A673 (cell line): ENCODE measurements around the gene METTL3. TPM values are rescaled to one million over a fixed set of nuclear protein-coding genes. Genes with fewer than 3 reads are reported as not detected.

ENCODE experiments used
- BruUV-seq: library from RNA; stranded (reverse); fragments of 400-500 nt; replicated peaks from 2 replicates; lab custom pipeline; 2021; lab: Mats Ljungman, UMichigan
- CTCF ChIA-PET: fragments of 300-600 bp; sonication (Branson Sonifier 250); formaldehyde crosslinking; loops from one replicate; lab custom pipeline; 2022; ENCODE audit warnings: antibody characterized with exemption; lab: Charles Lee
- POLR2A ChIA-PET: fragments of 300-600 bp; sonication (Branson Sonifier 250); formaldehyde crosslinking; loops from one replicate; lab custom pipeline; 2022; ENCODE audit warnings: antibody characterized with exemption; ENCODE audit not compliant: low non-redundant PET; lab: Charles Lee
- DNase-seq: peaks from one replicate; pipeline ENCODE4 v3.0.0-alpha.2; 2015; ENCODE audit warnings: low spot score
- H3K27ac ChIP-seq: fragments of 200-600 bp; sonication (generic); 2 replicates; pipeline ENCODE4 v1.5.1; 2016; ENCODE audit warnings: mixed run types, low read depth, mild to moderate bottlenecking, mixed read lengths, antibody characterized with exemption, low read length; ENCODE audit not compliant: poor library complexity, severe bottlenecking
- H3K27me3 ChIP-seq: fragments of 200-600 bp; sonication (generic); replicated peaks from 2 replicates; pipeline ENCODE4 v1.6.1; 2017; ENCODE audit warnings: mixed run types, low read depth, mild to moderate bottlenecking, mixed read lengths, antibody characterized with exemption, low read length; ENCODE audit not compliant: insufficient read depth, poor library complexity
- H3K36me3 ChIP-seq: fragments of 200-600 bp; sonication (generic); 2 replicates; pipeline ENCODE4 v1.6.1; 2016; ENCODE audit warnings: mixed run types, mild to moderate bottlenecking, mixed read lengths, antibody characterized with exemption, low read length; ENCODE audit not compliant: insufficient read depth, poor library complexity, severe bottlenecking
- H3K4me1 ChIP-seq: fragments of 200-600 bp; sonication (generic); 2 replicates; pipeline ENCODE4 v1.6.1; 2017; ENCODE audit warnings: mixed run types, mild to moderate bottlenecking, mixed read lengths, antibody characterized with exemption, low read length; ENCODE audit not compliant: insufficient read depth, poor library complexity, severe bottlenecking
- H3K4me3 ChIP-seq: fragments of 200-600 bp; sonication (generic); 2 replicates; pipeline ENCODE4 v1.5.1; 2016; ENCODE audit warnings: low read depth, mixed run types, mild to moderate bottlenecking, mixed read lengths, low read length; ENCODE audit not compliant: poor library complexity, severe bottlenecking
- H3K9me3 ChIP-seq: fragments of 200-600 bp; sonication (generic); 2 replicates; pipeline ENCODE4 v1.6.1; 2016; ENCODE audit warnings: mixed run types, low read depth, mild to moderate bottlenecking, mixed read lengths, antibody characterized with exemption, low read length; ENCODE audit not compliant: poor library complexity, severe bottlenecking
- CTCF ChIP-seq: fragments of 300-800, 200-600 bp; sonication (generic); conservative IDR thresholded peaks from 2 replicates; pipeline ENCODE4 v1.5.1; 2017; ENCODE audit warnings: low read depth, mild to moderate bottlenecking, antibody characterized with exemption, low read length, moderate library complexity, mixed read lengths
- EZH2 ChIP-seq: fragments of 200-600 bp; sonication (generic); IDR thresholded peaks from 2 replicates; pipeline ENCODE4 v1.6.1; 2017; ENCODE audit warnings: borderline replicate concordance, low read depth, mild to moderate bottlenecking, mixed read lengths, antibody characterized with exemption, low read length; ENCODE audit not compliant: poor library complexity, severe bottlenecking
- intact Hi-C: fragments of 100-400 bp; cut with micrococcal nuclease; formaldehyde crosslinking; loops from one replicate; pipeline ENCODE4 v1.10.0; 2022; ENCODE audit not compliant: unreplicated experiment
- total RNA-seq: library from RNA; stranded (reverse); gene quantifications from 2 replicates; pipeline ENCODE4 v1.2.3, GENCODE V29; 2021

Gene METTL3
- total RNA-seq, 1 experiment from 2014 or later: 96.3 TPM

- H3K4me3 ChIP-seq: peak overlapping the region; percentile 92
- intact Hi-C loops: no loop called here
- H3K27ac ChIP-seq: peak overlapping the region; percentile 85
- ChIA-PET POLR2A (interaction anchor here (0.6 kb wide), 1 partner anchor 52 kb away, joined by 5 read pairs; no protein-coding TSS in a partner anchor), CTCF (no interaction called here)
- no peaks in the 10 kb centered on the region for H3K27me3 ChIP-seq
- TF ChIP-seq EZH2: no peak
- TF ChIP-seq CTCF: no peak
- no peaks in the 10 kb centered on the region for H3K9me3 ChIP-seq
- BruUV-seq: no TSS peak
- DNase-seq: no peak
- H3K4me1 ChIP-seq: peaks cover 48% of the 10 kb centered on the region
- peaks cover 52% of the 10 kb centered on the region for H3K36me3 ChIP-seq
Observed at GRCh38 chr14:21524575-21525490, 13.7 kb upstream of the METTL3 start.

- H3K4me1 ChIP-seq: peaks cover 37% of the 10 kb centered on the region
- no peaks in the 10 kb centered on the region for H3K9me3 ChIP-seq
- BruUV-seq: no TSS peak
- peaks cover 48% of the 10 kb centered on the region for H3K36me3 ChIP-seq
- POLR2A ChIA-PET: no interaction called here
- H3K4me3 ChIP-seq: no peak overlapping the region
- intact Hi-C loops: no loop called here
- CTCF ChIA-PET: interaction anchor here (0.6 kb wide), 1 partner anchor 31 kb away, joined by 3 read pairs; no protein-coding TSS in a partner anchor
- no peaks in the 10 kb centered on the region for H3K27me3 ChIP-seq
- no peak for DNase-seq
- no peak for TF ChIP-seq EZH2
- TF ChIP-seq CTCF: no peak
- peak overlapping the region; percentile 85 for H3K27ac ChIP-seq
Observed at GRCh38 chr14:21523203-21523602, 12.1 kb upstream of the METTL3 start.

- Histone ChIP-seq H3K27ac (peak overlapping the region; percentile 39), H3K4me1 (peaks cover 23% of the 10 kb centered on the region), H3K9me3 (no peaks in the 10 kb centered on the region), H3K4me3 (no peak overlapping the region), H3K27me3 (no peaks in the 10 kb centered on the region), H3K36me3 (peaks cover 47% of the 10 kb centered on the region)
- CTCF ChIA-PET: no interaction called here
- intact Hi-C loops: no loop called here
- DNase-seq: no peak
- BruUV-seq: TSS peak; percentile 8
- POLR2A ChIA-PET: interaction anchor here (0.5 kb wide), 1 partner anchor 35 kb away, joined by 3 read pairs; no protein-coding TSS in a partner anchor
- no peak for TF ChIP-seq EZH2
- no peak for TF ChIP-seq CTCF
Observed at GRCh38 chr14:21521501-21521900, 10.4 kb upstream of the METTL3 start.
